WTC11 (cell line): ENCODE results near the gene MRC2. TPM values are rescaled to one million over a fixed set of nuclear protein-coding genes. Genes with fewer than 3 reads are reported as not detected.
A peak's percentile ranks its signal among the peaks of the same experiment; 100 is the strongest.

Experiments used
- ATAC-seq: fragments of 200-7000 bp; cut with Tn5 transposase; 2 replicates; pipeline ENCODE4 v1.10.0; 2021; ENCODE audit warnings: mild to moderate bottlenecking, moderate library complexity
- CTCF ChIA-PET: fragments of 300-600 bp; sonication (Branson Sonifier 250); formaldehyde crosslinking; loops from one replicate; lab custom pipeline; 2021; ENCODE audit warnings: antibody characterized with exemption; lab: Charles Lee
- POLR2A ChIA-PET: fragments of 350-600 bp; sonication (Branson Sonifier 250); formaldehyde crosslinking; loops from one replicate; lab custom pipeline; 2021; ENCODE audit warnings: antibody characterized with exemption; lab: Charles Lee
- DNase-seq: peaks from one replicate; pipeline ENCODE4 v3.0.0; 2021; ENCODE audit warnings: low spot score
- H3K27ac Mint-ChIP-seq: 2 replicates; pipeline ENCODE4 v1.8.0; 2021; ENCODE audit warnings: mixed read lengths
- H3K27me3 Mint-ChIP-seq: 2 replicates; pipeline ENCODE4 v1.8.0; 2021; ENCODE audit warnings: low read depth, mild to moderate bottlenecking, moderate library complexity, mixed read lengths
- H3K36me3 Mint-ChIP-seq: 2 replicates; pipeline ENCODE4 v1.8.0; 2021; ENCODE audit warnings: mixed read lengths
- H3K4me1 Mint-ChIP-seq: 2 replicates; pipeline ENCODE4 v1.8.0; 2022; ENCODE audit warnings: mixed read lengths
- H3K4me3 Mint-ChIP-seq: 2 replicates; pipeline ENCODE4 v1.8.0; 2021; ENCODE audit warnings: mild to moderate bottlenecking, moderate library complexity, mixed read lengths
- H3K9me3 Mint-ChIP-seq: 2 replicates; pipeline ENCODE4 v1.8.0; 2021; ENCODE audit warnings: mixed read lengths
- CBFB ChIP-seq: sonication (generic); formaldehyde crosslinking; IDR thresholded peaks from 2 replicates; pipeline ENCODE4 v1.8.1; 2022; ENCODE audit warnings: mild to moderate bottlenecking, low read depth, missing genetic modification reagents
- CREM ChIP-seq: sonication (generic); formaldehyde crosslinking; IDR thresholded peaks from 2 replicates; pipeline ENCODE4 v1.8.1; 2022; ENCODE audit warnings: mild to moderate bottlenecking, missing genetic modification reagents, moderate library complexity
- GABPB1 ChIP-seq: sonication (generic); formaldehyde crosslinking; IDR thresholded peaks from 2 replicates; pipeline ENCODE4 v1.8.1; 2023; ENCODE audit warnings: mild to moderate bottlenecking, missing genetic modification reagents
- HMGA2 ChIP-seq: fragments of 250-450 bp; sonication (Bioruptor Pico); IDR thresholded peaks from 2 replicates; pipeline ENCODE4 v1.4.0; 2021; ENCODE audit warnings: mild to moderate bottlenecking, moderate library complexity
- KAT7 ChIP-seq: sonication (generic); formaldehyde crosslinking; IDR thresholded peaks from 2 replicates; pipeline ENCODE4 v1.8.1; 2023; ENCODE audit warnings: missing genetic modification reagents, mild to moderate bottlenecking, borderline replicate concordance
- MAX ChIP-seq: sonication (generic); formaldehyde crosslinking; IDR thresholded peaks from 2 replicates; pipeline ENCODE4 v1.8.0; 2022; ENCODE audit warnings: mild to moderate bottlenecking, missing genetic modification reagents
- MYBL2 ChIP-seq: sonication (generic); formaldehyde crosslinking; IDR thresholded peaks from 2 replicates; pipeline ENCODE4 v1.8.1; 2023; ENCODE audit warnings: mild to moderate bottlenecking, moderate library complexity, missing genetic modification reagents
- RELA ChIP-seq: sonication (generic); formaldehyde crosslinking; IDR thresholded peaks from 2 replicates; pipeline ENCODE4 v1.8.1; 2022; ENCODE audit warnings: missing genetic modification reagents, mild to moderate bottlenecking, borderline replicate concordance
- RORB ChIP-seq: fragments of 250-450 bp; sonication (Bioruptor Pico); IDR thresholded peaks from 2 replicates; pipeline ENCODE4 v1.9.0; 2021; ENCODE audit warnings: mild to moderate bottlenecking
- SMAD4 ChIP-seq: sonication (generic); formaldehyde crosslinking; IDR thresholded peaks from 2 replicates; pipeline ENCODE4 v1.8.0; 2022; ENCODE audit warnings: mild to moderate bottlenecking, missing genetic modification reagents
- SOX15 ChIP-seq: fragments of 250-450 bp; sonication (Bioruptor Pico); IDR thresholded peaks from 2 replicates; pipeline ENCODE4 v1.9.0; 2021; ENCODE audit warnings: mild to moderate bottlenecking
- TEAD4 ChIP-seq: sonication (generic); formaldehyde crosslinking; IDR thresholded peaks from 2 replicates; pipeline ENCODE4 v1.8.0; 2022; ENCODE audit warnings: mild to moderate bottlenecking, missing genetic modification reagents
- TP53 ChIP-seq: sonication (generic); formaldehyde crosslinking; IDR thresholded peaks from 2 replicates; pipeline ENCODE4 v1.8.1; 2023; ENCODE audit warnings: mild to moderate bottlenecking, missing genetic modification reagents
- ZBTB21 ChIP-seq: sonication (generic); formaldehyde crosslinking; IDR thresholded peaks from 2 replicates; pipeline ENCODE4 v1.8.1; 2023; ENCODE audit warnings: mild to moderate bottlenecking, missing genetic modification reagents, borderline replicate concordance
- ZNF396 ChIP-seq: fragments of 250-450 bp; sonication (Bioruptor Pico); IDR thresholded peaks from 2 replicates; pipeline ENCODE4 v1.8.0; 2021; ENCODE audit warnings: mild to moderate bottlenecking, moderate library complexity, borderline replicate concordance
- ZNF423 ChIP-seq: fragments of 250-450 bp; sonication (Bioruptor Pico); IDR thresholded peaks from 2 replicates; pipeline ENCODE4 v2.1.2; 2022; ENCODE audit warnings: mild to moderate bottlenecking, moderate library complexity
- total RNA-seq: library from RNA; stranded (reverse); gene quantifications from 3 replicates; pipeline ENCODE4 v1.2.3, GENCODE V29; 2021
- TF ChIP-seq, protein P1 (sequence below): fragments of 250-450 bp; sonication (Bioruptor Pico); IDR thresholded peaks from 2 replicates; pipeline ENCODE4 v1.8.0; 2021; ENCODE audit warnings: mild to moderate bottlenecking
- TF ChIP-seq, protein P2 (sequence below): sonication (generic); formaldehyde crosslinking; IDR thresholded peaks from 2 replicates; pipeline ENCODE4 v1.8.1; 2022; ENCODE audit warnings: mild to moderate bottlenecking, missing genetic modification reagents, moderate library complexity, borderline replicate concordance
- TF ChIP-seq, protein P3 (sequence below): sonication (generic); formaldehyde crosslinking; IDR thresholded peaks from 2 replicates; pipeline ENCODE4 v1.8.0; 2022; ENCODE audit warnings: mild to moderate bottlenecking, missing genetic modification reagents
- TF ChIP-seq, protein P4 (sequence below): fragments of 250-450 bp; sonication (Bioruptor Pico); IDR thresholded peaks from 2 replicates; pipeline ENCODE4 v1.9.0; 2021; ENCODE audit warnings: mild to moderate bottlenecking, borderline replicate concordance
- TF ChIP-seq, protein P5 (sequence below): fragments of 250-450 bp; sonication (Bioruptor Pico); conservative IDR thresholded peaks from 2 replicates; pipeline ENCODE4 v1.9.0; 2021; ENCODE audit warnings: mild to moderate bottlenecking

MRC2 gene
- total RNA-seq, 1 experiment from 2014 or later, result 35.3 TPM

DNA sequence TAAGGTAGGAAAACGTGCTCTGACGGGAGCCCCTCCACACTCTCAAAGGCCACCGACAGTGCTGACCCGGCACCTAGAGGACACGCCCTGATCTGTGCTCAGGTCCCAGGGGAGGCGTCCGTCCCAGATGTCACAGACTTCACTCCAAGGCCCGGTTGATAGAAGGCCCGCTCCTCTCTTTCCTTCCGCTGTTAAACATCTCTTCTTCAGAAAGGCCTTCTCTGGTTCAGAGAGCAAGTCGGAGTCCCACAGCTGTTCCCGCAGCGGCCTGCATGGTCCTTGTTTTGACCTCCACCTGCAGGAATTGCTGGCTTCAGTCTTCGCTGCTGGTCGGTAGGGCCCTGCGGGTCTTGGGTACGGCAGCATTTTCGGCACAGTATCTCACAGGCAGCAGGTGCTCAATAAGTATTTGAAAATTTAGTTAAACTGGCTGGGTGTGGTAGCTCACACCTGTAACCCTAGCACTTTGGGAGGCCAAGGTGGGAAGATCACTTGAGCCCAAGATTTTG lies 88.5 kb downstream of the MRC2 start:
- no peaks in the 10 kb centered on the region for H3K36me3 Mint-ChIP-seq
- TF ChIP-seq ZBTB21 (CRISPR knock-in tag) (no peak), HMGA2 (CRISPR knock-in tag) (no peak), CREM (CRISPR knock-in tag) (no peak), TEAD4 (CRISPR knock-in tag) (no peak), RORB (no peak), GABPB1 (no peak), MAX (CRISPR knock-in tag) (no peak), MYBL2 (CRISPR knock-in tag) (no peak), CBFB (CRISPR knock-in tag) (no peak), ZNF396 (CRISPR knock-in tag) (no peak)
- TF ChIP-seq, protein P1, sequence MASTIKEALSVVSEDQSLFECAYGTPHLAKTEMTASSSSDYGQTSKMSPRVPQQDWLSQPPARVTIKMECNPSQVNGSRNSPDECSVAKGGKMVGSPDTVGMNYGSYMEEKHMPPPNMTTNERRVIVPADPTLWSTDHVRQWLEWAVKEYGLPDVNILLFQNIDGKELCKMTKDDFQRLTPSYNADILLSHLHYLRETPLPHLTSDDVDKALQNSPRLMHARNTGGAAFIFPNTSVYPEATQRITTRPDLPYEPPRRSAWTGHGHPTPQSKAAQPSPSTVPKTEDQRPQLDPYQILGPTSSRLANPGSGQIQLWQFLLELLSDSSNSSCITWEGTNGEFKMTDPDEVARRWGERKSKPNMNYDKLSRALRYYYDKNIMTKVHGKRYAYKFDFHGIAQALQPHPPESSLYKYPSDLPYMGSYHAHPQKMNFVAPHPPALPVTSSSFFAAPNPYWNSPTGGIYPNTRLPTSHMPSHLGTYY (CRISPR knock-in tag), result no peak
- TF ChIP-seq, protein P2, sequence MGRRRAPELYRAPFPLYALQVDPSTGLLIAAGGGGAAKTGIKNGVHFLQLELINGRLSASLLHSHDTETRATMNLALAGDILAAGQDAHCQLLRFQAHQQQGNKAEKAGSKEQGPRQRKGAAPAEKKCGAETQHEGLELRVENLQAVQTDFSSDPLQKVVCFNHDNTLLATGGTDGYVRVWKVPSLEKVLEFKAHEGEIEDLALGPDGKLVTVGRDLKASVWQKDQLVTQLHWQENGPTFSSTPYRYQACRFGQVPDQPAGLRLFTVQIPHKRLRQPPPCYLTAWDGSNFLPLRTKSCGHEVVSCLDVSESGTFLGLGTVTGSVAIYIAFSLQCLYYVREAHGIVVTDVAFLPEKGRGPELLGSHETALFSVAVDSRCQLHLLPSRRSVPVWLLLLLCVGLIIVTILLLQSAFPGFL, result no peak
- TF ChIP-seq, protein P3, sequence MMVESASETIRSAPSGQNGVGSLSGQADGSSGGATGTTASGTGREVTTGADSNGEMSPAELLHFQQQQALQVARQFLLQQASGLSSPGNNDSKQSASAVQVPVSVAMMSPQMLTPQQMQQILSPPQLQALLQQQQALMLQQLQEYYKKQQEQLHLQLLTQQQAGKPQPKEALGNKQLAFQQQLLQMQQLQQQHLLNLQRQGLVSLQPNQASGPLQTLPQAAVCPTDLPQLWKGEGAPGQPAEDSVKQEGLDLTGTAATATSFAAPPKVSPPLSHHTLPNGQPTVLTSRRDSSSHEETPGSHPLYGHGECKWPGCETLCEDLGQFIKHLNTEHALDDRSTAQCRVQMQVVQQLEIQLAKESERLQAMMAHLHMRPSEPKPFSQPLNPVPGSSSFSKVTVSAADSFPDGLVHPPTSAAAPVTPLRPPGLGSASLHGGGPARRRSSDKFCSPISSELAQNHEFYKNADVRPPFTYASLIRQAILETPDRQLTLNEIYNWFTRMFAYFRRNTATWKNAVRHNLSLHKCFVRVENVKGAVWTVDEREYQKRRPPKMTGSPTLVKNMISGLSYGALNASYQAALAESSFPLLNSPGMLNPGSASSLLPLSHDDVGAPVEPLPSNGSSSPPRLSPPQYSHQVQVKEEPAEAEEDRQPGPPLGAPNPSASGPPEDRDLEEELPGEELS (CRISPR knock-in tag), result no peak
- TF ChIP-seq, all 79 proteins: peak for 0
- ATAC-seq, result no peak
- 0 out of 2 replicates have a peak overlapping the region, but pooled peaks have one; percentile 19 for H3K27ac Mint-ChIP-seq
- no peaks in the 10 kb centered on the region for H3K27me3 Mint-ChIP-seq
- no peaks in the 10 kb centered on the region for H3K9me3 Mint-ChIP-seq
- peaks cover 20% of the 10 kb centered on the region for H3K4me1 Mint-ChIP-seq
- DNase-seq, result no peak
- no peak overlapping the region for H3K4me3 Mint-ChIP-seq
- CTCF ChIA-PET, result no interaction called here
- POLR2A ChIA-PET, result interaction anchor here (0.6 kb wide), 1 partner anchor 183 kb away, joined by 3 read pairs; no protein-coding TSS in a partner anchor

DNA sequence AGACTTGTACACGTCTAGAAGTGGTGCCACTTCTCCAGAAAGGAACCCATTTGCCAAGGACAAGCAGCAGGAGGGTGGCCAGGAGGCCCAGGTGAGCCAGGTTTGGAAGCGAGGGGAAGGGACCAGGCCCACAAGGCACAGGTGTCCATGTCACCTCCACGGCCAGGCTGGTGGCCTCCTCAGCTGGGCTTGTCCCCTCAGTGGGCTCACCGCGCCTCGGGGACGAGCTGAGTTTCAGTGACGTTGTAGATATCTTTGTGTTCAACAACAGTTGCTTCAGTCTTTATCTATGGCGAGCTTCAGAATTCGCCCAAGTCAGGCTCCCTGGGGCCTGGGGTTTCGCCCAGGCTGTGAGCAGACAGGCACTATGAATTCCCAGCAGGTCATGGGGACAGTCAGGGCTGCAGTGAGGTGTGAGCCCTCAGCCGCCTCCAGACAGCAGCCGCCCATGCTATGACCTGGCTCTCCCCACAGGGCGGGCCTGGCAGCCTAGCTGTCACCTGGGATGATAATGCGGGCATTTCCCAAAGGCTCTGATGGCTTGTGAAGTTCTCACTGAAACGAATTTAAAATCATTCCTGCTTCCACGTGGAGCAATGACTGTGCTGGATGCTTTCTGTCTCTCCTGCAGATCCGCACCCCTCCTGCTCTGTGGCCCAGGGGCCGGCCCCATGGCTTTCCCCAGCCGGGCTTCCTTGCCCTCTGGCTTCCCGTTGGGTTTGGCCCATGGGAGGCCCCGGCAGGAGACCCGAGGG lies 89.5 kb downstream of the MRC2 start:
- CTCF ChIA-PET, result no interaction called here
- Mint-ChIP-seq H3K27me3 (no peaks in the 10 kb centered on the region), H3K4me3 (no peak overlapping the region), H3K4me1 (peaks cover 16% of the 10 kb centered on the region), H3K36me3 (no peaks in the 10 kb centered on the region), H3K27ac (no peak overlapping the region), H3K9me3 (no peaks in the 10 kb centered on the region)
- no peak for ATAC-seq
- TF ChIP-seq RELA (CRISPR knock-in tag), result no peak
- TF ChIP-seq, protein P4, sequence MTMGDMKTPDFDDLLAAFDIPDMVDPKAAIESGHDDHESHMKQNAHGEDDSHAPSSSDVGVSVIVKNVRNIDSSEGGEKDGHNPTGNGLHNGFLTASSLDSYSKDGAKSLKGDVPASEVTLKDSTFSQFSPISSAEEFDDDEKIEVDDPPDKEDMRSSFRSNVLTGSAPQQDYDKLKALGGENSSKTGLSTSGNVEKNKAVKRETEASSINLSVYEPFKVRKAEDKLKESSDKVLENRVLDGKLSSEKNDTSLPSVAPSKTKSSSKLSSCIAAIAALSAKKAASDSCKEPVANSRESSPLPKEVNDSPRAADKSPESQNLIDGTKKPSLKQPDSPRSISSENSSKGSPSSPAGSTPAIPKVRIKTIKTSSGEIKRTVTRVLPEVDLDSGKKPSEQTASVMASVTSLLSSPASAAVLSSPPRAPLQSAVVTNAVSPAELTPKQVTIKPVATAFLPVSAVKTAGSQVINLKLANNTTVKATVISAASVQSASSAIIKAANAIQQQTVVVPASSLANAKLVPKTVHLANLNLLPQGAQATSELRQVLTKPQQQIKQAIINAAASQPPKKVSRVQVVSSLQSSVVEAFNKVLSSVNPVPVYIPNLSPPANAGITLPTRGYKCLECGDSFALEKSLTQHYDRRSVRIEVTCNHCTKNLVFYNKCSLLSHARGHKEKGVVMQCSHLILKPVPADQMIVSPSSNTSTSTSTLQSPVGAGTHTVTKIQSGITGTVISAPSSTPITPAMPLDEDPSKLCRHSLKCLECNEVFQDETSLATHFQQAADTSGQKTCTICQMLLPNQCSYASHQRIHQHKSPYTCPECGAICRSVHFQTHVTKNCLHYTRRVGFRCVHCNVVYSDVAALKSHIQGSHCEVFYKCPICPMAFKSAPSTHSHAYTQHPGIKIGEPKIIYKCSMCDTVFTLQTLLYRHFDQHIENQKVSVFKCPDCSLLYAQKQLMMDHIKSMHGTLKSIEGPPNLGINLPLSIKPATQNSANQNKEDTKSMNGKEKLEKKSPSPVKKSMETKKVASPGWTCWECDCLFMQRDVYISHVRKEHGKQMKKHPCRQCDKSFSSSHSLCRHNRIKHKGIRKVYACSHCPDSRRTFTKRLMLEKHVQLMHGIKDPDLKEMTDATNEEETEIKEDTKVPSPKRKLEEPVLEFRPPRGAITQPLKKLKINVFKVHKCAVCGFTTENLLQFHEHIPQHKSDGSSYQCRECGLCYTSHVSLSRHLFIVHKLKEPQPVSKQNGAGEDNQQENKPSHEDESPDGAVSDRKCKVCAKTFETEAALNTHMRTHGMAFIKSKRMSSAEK, result no peak
- TF ChIP-seq, protein P5, sequence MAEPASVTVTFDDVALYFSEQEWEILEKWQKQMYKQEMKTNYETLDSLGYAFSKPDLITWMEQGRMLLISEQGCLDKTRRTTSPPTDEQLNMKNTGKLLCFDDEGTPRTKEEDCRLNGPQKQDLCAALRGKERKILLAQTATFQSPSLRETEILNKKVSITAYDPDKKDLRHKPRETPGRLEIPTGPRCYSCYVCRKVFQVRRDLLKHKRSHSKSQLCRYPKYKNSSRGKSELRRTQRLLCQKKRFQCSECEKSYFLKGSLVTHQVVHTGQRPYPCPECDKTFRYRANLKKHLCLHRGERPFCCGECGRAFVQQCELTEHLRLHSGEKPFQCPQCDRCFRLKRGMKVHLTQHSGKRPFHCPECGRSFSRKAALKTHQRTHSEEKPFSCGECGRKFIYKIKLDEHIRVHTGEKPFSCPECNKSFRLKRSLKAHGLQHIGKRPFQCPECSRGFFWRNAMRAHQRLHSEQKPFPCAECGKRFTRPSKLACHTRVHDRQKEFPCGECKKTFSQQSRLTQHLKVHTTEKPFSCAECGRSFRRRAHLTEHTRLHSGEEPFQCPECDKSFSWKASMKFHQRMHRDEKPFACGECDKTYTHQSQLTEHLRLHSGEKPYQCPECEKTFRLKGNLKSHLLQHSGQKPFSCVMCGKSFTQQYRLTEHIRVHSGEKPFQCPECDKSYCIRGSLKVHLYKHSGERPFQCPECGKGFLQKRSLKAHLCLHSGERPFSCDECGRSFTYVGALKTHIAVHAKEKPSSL (CRISPR knock-in tag), result no peak
- TF ChIP-seq SOX15 (CRISPR knock-in tag), result no peak
- no peak for TF ChIP-seq TP53
- TF ChIP-seq MYBL2 (CRISPR knock-in tag), result no peak
- TF ChIP-seq SMAD4, result no peak
- TF ChIP-seq KAT7, result no peak
- TF ChIP-seq ZBTB21 (CRISPR knock-in tag), result no peak
- TF ChIP-seq ZNF423 (CRISPR knock-in tag), result no peak
- POLR2A ChIA-PET, result no interaction called here
- DNase-seq, result no peak
